Measurements from ENCODE around the gene TCTN1. TPM values are rescaled to one million over a fixed set of nuclear protein-coding genes. Genes with fewer than 3 reads are reported as not detected.

Gene TCTN1
- total and polyA plus RNA-seq, 2 of the 8 experiments (the other 6 are each of a cell fraction or from before 2014, with no cell fraction given), result 14.7 to 16.4 TPM

GRCh38 chr12:110676171-110676570, 62.2 kb downstream of the TCTN1 start:
- H3K4ac ChIP-seq (replicated peaks; ENCODE audit: insufficient read length, low read depth, low read length), result no peak overlapping the region
- no peak overlapping the region for H3K4me2 ChIP-seq (ENCODE audit: insufficient read depth in 1 of 2, low read depth in 2 of 2, low read length in 2 of 2)
- ChIA-PET CTCF (ENCODE audit: partially characterized antibody) (interaction anchor here (0.8 to 1.0 kb wide), 2 partner anchors 13 to 212 kb away, joined by 3 read pairs; partner anchors contain the start of gene HVCN1), POLR2A (ENCODE audit: partially characterized antibody) (interaction anchor here (1.0 to 2.1 kb wide), 2 partner anchors 10 to 13 kb away, joined by 3 to 8 read pairs; partner anchors contain the start of gene HVCN1)
- H3K79me2 ChIP-seq (ENCODE audit: control insufficient read depth in 1 of 2, insufficient read depth in 2 of 2, low read length in 2 of 2), result no peaks in the 10 kb centered on the region
- H3K56ac ChIP-seq (replicated peaks; ENCODE audit: insufficient read length, low read depth, low read length), result no peak overlapping the region
- no peak overlapping the region for H2AFZ ChIP-seq (ENCODE audit: low read length)
- H2AK5ac ChIP-seq (ENCODE audit: low read depth, low read length), result no peak overlapping the region
- H3K9ac ChIP-seq (replicated peaks in 1 of 4; ENCODE audit: extremely low read depth in 1 of 4, low read depth in 3 of 4, low read length in 3 of 4), result no peak overlapping the region; a peak in 1 of 7 replicates
- H4K5ac ChIP-seq (ENCODE audit: insufficient read length, low read depth, low read length), result no peak overlapping the region
- H2BK5ac ChIP-seq (ENCODE audit: low read depth, low read length), result no peak overlapping the region
- no peaks in the 10 kb centered on the region; the same call in 1 of the 2 replicates for H3K79me1 ChIP-seq (ENCODE audit: low read depth, low read length)
- H3K18ac ChIP-seq (ENCODE audit: extremely low read depth, low read length), result no peak overlapping the region
- no peak overlapping the region for H3K27ac ChIP-seq (ENCODE audit: low read depth, low read length)
- H2BK15ac ChIP-seq (ENCODE audit: low read length), result no peak overlapping the region
- H2BK20ac ChIP-seq (ENCODE audit: low read length), result no peak overlapping the region
- no peak overlapping the region for H3K23ac ChIP-seq (ENCODE audit: insufficient read length)
- H3K36me3 ChIP-seq (ENCODE audit: control insufficient read depth in 2 of 4, insufficient read depth in 4 of 4, low read length in 3 of 4), result no peaks in the 10 kb centered on the region
- no peak overlapping the region for H4K8ac ChIP-seq (ENCODE audit: extremely low read depth, insufficient read depth, low read length)
- FAIRE-seq (no peak), DNase-seq (ENCODE audit: low read depth in 1 of 2, low spot score in 2 of 2) (no peak)
- 94% methylated on average over 4 of the region's 4 CpGs; no CpG with 5 or more reads in 1 of the 2 experiments for WGBS, 2 experiments (ENCODE audit: extremely low coverage in 1 of 2, insufficient coverage in 1 of 2, insufficient read length in 1 of 2, insufficient replicate concordance in 2 of 2, low coverage in 1 of 2, low lambda C conversion rate in 2 of 2, missing lambda C conversion rate in 1 of 2)
- H3K4me1 ChIP-seq (replicated peaks in 1 of 4; ENCODE audit: control insufficient read depth in 3 of 4, insufficient read depth in 4 of 4, low read length in 3 of 4), result no peaks in the 10 kb centered on the region
- no peak overlapping the region for H2BK120ac ChIP-seq (replicated peaks; ENCODE audit: low read depth, low read length)
- H3K23me2 ChIP-seq (ENCODE audit: low read depth, low read length), result 0 out of 2 replicates have a peak, but pooled peaks cover 2% of the 10 kb centered on the region
- H4K91ac ChIP-seq (replicated peaks; ENCODE audit: insufficient read length, low read length), result no peak overlapping the region
- no peak overlapping the region for H2BK12ac ChIP-seq (ENCODE audit: low read depth, low read length)
- H3K27me3 ChIP-seq (replicated peaks in 1 of 4; ENCODE audit: control insufficient read depth in 3 of 4, extremely low read depth in 1 of 4, insufficient read depth in 3 of 4, low read length in 3 of 4), result no peaks in the 10 kb centered on the region
- H4K20me1 ChIP-seq (replicated peaks in 1 of 2; ENCODE audit: control insufficient read depth in 1 of 2, insufficient read depth in 2 of 2, low read length in 2 of 2), result no peaks in the 10 kb centered on the region
- no peaks in the 10 kb centered on the region for H3K9me3 ChIP-seq (ENCODE audit: insufficient read depth in 2 of 2, low read depth in 1 of 2, low read length in 1 of 2)
- no peak overlapping the region for H3K14ac ChIP-seq (ENCODE audit: insufficient read length)
- no peak overlapping the region for H3K4me3 ChIP-seq (ENCODE audit: extremely low read depth in 1 of 4, insufficient read depth in 2 of 4, low read depth in 3 of 4, low read length in 4 of 4)
- TF ChIP-seq YY1 (IDR thresholded peaks at IDR 0.05; ENCODE audit: low read depth, low read length) (no peak), CHD1 (IDR thresholded peaks at IDR 0.05; ENCODE audit: low read depth, low read length) (no peak), SUZ12 (IDR thresholded peaks at IDR 0.05; ENCODE audit: low read length) (no peak), ATF3 (IDR thresholded peaks at IDR 0.05; ENCODE audit: insufficient read depth, low read depth, low read length) (no peak), POLR2AphosphoS5 (IDR thresholded peaks at IDR 0.05; ENCODE audit: low read depth, low read length) (no peak), ZNF274 (IDR thresholded peaks at IDR 0.05; ENCODE audit: borderline replicate concordance, extremely low read depth, low read length) (no peak), CTBP2 (IDR thresholded peaks at IDR 0.05; ENCODE audit: borderline replicate concordance, insufficient read depth, insufficient read length, low read length) (no peak), EP300 (IDR thresholded peaks at IDR 0.05; ENCODE audit: borderline replicate concordance in 1 of 2, low read depth in 2 of 2, low read length in 2 of 2) (no peak), KDM5A (IDR thresholded peaks at IDR 0.05; ENCODE audit: low read length) (no peak), SP1 (IDR thresholded peaks at IDR 0.05; ENCODE audit: low read depth, low read length) (no peak), RXRA (IDR thresholded peaks at IDR 0.05; ENCODE audit: insufficient read depth, low read depth, low read length) (no peak), PHF8 (conservative IDR thresholded peaks at IDR 0.05; ENCODE audit: low read depth, low read length) (no peak), TAF7 (optimal IDR thresholded peaks at IDR 0.05; ENCODE audit: borderline replicate concordance, low read depth, low read length) (no peak), POU5F1 (IDR thresholded peaks at IDR 0.05; ENCODE audit: low read depth, low read length) (no peak)

Measured in H1 (cell line).